ENCODE data around the gene TACC3.

DNA sequence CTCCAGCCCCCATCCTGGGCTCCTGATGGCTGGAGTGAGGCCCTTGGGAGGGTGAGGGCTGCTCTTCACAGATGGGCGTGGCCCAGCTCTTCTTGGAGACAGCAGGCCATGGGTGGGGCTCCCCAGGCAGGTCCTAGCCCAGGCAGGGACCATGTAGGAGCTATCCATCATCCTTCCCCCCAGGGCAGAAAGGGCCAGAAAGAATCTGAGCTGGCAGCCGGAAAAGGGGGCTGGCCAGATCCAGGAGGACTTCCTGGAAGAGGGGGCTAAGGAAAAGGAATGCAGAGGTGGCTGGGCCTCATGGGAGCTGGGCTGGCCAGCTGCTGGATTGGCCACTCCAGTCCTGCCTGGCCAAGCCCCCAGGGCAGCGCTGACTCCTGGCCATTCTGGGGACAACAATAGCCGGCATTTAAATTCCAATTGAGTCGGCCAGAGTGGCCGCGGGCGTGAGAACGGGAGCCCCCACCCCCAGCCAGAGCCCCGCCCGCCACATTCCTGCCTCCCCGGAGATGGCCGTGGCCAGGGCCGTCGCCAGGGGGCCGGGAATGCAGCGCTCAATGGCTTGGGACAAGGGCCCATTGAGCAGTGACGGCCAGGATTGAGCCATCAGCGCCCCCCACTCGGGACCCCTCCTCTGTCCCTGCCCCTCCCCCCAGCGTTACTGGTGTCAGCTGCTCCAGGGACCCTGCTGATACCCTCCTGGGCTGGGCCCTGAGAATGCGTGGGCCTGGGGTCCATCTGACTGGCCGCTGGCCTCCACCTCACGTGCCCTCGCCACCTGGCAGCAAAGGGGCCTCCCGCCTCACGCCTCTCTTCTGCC is 56.7 kb downstream of the TACC3 start:
- TF ChIP-seq HDAC6 (IDR thresholded peaks at IDR 0.05; ENCODE audit: low read depth, low read length) (no peak), EP300 (IDR thresholded peaks at IDR 0.05; ENCODE audit: borderline replicate concordance in 1 of 2, low read depth in 2 of 2, low read length in 2 of 2) (peak in 1 of 2 experiments; percentile 70; a peak in 1 of 3 replicates), SIN3A (conservative IDR thresholded peaks at IDR 0.05 in 1 of 2, IDR thresholded peaks at IDR 0.05 in 1 of 2; ENCODE audit: low read depth in 1 of 2, low read length in 2 of 2) (no peak), CBX5 (IDR thresholded peaks at IDR 0.05; ENCODE audit: low read depth, low read length) (no peak), JUN (IDR thresholded peaks at IDR 0.05; ENCODE audit: low read depth, low read length) (no peak), CEBPB (IDR thresholded peaks at IDR 0.05; ENCODE audit: low read depth, low read length) (no peak), BRCA1 (IDR thresholded peaks at IDR 0.05; ENCODE audit: low read depth, low read length) (no peak), FOSL1 (IDR thresholded peaks at IDR 0.05; ENCODE audit: insufficient read depth, low read depth, low read length) (no peak)
- TF ChIP-seq, protein P1, sequence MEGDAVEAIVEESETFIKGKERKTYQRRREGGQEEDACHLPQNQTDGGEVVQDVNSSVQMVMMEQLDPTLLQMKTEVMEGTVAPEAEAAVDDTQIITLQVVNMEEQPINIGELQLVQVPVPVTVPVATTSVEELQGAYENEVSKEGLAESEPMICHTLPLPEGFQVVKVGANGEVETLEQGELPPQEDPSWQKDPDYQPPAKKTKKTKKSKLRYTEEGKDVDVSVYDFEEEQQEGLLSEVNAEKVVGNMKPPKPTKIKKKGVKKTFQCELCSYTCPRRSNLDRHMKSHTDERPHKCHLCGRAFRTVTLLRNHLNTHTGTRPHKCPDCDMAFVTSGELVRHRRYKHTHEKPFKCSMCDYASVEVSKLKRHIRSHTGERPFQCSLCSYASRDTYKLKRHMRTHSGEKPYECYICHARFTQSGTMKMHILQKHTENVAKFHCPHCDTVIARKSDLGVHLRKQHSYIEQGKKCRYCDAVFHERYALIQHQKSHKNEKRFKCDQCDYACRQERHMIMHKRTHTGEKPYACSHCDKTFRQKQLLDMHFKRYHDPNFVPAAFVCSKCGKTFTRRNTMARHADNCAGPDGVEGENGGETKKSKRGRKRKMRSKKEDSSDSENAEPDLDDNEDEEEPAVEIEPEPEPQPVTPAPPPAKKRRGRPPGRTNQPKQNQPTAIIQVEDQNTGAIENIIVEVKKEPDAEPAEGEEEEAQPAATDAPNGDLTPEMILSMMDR (IDR thresholded peaks at IDR 0.05; ENCODE audit: control extremely low read depth in 1 of 3, insufficient read depth in 1 of 3, low read depth in 1 of 3, low read length in 3 of 3), result peak in 1 of 3 experiments; percentile 10; a peak in 1 of 4 replicates
- TF ChIP-seq, protein P2, sequence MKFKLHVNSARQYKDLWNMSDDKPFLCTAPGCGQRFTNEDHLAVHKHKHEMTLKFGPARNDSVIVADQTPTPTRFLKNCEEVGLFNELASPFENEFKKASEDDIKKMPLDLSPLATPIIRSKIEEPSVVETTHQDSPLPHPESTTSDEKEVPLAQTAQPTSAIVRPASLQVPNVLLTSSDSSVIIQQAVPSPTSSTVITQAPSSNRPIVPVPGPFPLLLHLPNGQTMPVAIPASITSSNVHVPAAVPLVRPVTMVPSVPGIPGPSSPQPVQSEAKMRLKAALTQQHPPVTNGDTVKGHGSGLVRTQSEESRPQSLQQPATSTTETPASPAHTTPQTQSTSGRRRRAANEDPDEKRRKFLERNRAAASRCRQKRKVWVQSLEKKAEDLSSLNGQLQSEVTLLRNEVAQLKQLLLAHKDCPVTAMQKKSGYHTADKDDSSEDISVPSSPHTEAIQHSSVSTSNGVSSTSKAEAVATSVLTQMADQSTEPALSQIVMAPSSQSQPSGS (IDR thresholded peaks at IDR 0.05; ENCODE audit: low read length), result no peak
